ENCODE measurements around the gene DAGLA. TPM values are rescaled to one million over a fixed set of nuclear protein-coding genes. Genes with fewer than 3 reads are reported as not detected.
A peak's percentile ranks its signal among the peaks of the same experiment; 100 is the strongest.
"Not testable (repeated sequence)": the region's sequence is repeated elsewhere in the genome, so short reads cannot be mapped to it uniquely, and the experiment has no call there.

Gene DAGLA
- total RNA-seq, 1 donor, result 0.54 TPM

DNA sequence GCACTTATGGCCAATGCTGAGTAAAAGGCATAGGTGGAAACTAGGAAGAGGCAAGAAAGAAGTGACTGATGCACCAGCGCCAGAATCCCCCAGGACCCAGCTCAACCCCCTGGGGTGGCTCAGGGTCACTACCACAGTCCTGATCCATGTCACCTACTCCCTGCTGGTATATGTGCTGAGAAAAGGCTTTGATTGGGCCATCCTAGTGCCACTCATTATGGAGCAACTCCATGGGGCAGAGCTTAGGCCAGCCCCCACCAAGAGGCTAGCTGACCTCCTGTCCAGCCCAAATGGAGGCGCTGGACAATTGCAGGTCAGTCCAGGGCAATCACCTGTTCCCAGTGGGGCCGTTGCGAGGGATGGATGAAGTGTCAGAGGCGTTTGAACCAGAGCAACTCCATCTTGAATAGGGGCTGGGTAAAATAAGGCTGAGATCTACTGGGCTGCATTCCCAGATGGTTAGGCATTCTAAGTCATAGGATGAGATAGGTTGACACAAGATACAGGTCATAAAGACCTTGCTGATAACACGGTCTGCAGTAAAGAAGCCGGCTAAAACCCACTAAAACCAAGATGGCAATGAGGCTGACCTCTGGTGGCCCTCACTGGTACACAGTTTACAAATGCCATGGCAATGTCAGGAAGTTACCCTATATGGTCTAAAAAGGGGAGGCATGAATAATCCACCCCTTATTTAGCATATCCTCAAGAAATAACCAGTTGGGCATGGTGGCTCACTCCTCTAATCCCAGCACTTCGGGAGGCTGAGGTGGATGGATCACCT, 20.6 kb upstream of the DAGLA start:
- DNase-seq (ENCODE audit: low read depth in 2 of 3, low spot score in 2 of 3), result no peak

DNA sequence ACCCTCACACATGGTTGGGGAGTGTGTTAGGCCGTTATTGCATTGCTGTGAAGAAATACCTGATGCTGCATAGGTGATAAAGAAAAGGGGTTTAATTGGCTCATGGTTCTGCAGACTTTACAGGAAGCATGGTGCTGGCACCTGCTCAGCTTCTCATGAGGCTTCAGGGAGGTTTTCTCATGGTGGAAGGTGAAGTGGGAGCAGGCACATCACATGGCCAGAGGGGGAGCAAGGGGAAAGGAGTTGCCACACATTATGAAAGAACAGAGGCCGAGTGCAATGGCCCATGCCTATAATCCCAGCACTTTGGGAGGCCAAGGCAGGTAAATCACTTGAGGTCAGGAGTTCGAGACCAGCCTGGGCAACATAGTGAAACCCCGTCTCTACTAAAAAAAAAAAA, 19.2 kb upstream of the DAGLA start:
- not testable (repeated sequence) for DNase-seq (ENCODE audit: low read depth in 2 of 3, low spot score in 2 of 3)

DNA sequence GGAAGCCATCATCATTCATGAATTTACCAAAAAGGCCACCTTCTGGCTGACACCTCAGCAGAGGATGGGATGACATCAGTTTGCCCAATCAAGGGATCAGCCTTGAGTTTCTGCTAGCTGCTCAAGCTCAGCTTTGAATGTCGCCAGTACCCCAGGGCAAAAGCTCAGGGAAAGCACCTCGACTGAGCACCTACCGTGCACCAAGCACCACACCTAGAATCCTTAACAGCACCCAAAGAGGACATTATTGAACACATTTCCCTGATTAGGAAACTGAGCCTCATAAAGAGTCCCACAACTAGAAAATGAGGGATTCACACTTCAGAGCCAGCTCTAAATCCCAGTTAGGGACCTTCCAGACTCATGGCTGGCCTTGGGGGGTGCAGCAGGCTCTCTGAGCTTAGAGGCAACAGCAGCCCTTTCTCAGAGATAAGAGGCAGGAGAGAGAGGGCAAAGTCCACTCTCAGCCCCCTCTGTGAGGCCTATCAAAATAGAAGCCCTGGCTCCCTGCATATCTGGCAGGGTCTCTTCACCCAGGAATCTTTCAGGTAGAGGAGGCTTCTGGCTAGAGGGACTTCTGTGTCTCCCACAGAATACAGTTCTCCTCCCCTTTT, 13.4 kb upstream of the DAGLA start:
- DNase-seq (ENCODE audit: low read depth in 2 of 3, low spot score in 2 of 3), result no peak

DNA sequence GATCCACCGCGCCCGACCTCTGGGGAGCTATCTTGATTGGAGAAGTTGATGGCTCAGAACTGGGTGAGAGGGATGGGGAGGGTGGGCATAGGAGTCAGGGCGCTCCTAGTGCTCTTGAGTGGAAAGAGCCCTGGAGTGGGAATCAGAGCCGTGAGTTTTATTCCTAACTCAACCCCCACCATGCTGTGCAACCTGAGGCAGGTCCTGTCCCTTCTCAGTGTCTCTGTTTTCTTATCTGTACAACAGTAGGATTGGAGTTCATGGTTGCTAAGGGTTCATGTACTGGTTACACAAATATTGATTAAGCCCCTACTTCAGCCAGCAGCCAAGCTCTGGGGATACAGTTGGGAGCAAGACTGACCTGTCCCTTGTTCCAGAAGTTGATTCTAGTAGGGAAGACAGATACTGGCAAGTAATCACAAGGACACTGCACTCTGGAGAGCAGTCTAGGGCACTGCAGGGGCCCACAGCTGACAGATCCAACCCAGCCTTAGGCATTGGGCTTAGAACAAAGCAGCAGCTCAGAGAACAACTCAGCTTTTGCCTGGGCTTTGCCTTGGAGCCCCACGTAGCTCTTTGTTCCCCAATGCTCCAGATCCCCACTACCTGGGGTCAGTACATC, 12.4 kb upstream of the DAGLA start:
- no peak for DNase-seq (ENCODE audit: low read depth in 2 of 3, low spot score in 2 of 3)

DNA sequence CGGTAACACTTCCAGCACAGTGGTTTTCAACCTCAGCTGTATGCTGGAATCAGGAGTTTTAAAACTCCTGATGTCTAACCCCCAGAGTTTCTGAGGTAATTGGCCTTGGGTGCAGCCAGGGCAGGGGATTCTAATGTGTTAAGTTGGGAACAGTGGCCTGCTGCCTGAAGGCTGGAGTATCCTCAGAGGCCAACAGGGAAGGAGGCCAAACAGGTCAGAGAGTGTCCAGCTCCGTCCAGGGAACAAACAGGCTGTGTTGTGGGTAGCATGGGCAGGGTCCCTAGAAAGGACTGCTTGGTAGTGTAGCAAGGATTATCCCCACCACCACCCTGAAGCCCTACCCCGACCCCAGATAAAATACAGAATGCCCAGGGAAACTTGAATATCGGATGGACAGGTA, 10.8 kb upstream of the DAGLA start:
- DNase-seq (ENCODE audit: low read depth in 2 of 3, low spot score in 2 of 3), result no peak

DNA sequence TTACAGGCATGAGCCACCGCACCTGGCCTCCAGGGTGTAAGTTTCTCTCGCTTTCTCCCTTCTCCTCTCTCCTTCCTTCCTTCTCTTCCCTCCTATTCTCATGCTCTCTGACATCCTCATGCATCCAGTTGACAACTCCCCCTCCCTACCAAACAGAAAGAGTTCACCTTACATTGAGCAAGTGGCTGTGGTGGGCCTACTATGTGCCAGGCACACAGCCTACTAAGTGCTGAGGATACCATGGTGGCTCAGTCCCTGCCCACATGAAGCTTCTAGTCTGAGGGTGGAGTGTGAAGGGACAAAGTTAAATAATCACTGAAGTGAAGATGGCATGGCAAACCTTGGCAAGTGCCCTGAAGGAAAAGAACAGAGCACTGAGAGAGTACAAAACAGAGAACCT, 9.6 kb upstream of the DAGLA start:
- no peak for DNase-seq (ENCODE audit: low read depth in 2 of 3, low spot score in 2 of 3)

DNA sequence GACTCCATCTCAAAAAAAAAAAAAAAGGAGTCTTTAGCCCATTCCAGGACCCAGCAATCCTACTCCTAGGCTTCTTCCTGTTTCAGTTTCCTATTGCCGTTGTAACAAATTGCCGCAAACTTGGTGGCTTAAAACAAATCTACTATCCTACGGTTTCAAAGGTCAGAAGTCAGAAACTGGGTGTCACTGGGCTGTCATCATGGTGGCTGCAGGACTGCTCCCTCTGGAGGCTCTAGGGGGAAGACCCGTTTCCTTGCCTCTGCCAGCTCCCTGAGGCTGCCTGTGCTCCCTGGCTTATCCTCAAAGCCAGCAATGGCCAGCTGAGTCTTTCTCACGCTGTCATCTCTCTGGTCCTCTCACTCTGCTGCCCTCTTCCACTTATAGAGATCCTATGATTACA, 8.7 kb upstream of the DAGLA start:
- peak in 1 of 3 donors; percentile 24 for DNase-seq (ENCODE audit: low read depth in 2 of 3, low spot score in 2 of 3)

DNA sequence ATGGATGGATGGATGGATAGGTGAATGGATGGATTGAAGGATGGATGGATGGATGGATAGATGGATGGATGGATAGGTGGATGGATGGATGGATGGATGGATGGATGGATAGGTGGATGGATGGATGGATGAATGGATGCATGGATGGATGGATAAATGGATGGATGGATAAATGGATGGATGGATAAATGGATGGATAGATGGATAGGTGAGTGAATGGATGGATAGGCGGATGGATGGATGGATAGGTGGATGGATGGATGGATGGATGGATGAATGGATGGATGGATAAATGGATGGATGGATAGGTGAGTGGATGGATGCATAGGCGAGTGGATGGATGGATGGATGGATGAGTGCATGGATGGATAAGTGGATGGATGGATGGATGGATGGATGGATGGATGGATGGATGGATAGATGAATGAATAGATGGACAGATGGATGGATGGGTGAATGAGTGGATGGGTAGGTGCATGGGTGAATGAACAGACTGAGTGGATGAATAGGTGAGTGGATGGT, 6.2 kb upstream of the DAGLA start:
- DNase-seq (ENCODE audit: low read depth in 2 of 3, low spot score in 2 of 3), result not testable (repeated sequence)

DNA sequence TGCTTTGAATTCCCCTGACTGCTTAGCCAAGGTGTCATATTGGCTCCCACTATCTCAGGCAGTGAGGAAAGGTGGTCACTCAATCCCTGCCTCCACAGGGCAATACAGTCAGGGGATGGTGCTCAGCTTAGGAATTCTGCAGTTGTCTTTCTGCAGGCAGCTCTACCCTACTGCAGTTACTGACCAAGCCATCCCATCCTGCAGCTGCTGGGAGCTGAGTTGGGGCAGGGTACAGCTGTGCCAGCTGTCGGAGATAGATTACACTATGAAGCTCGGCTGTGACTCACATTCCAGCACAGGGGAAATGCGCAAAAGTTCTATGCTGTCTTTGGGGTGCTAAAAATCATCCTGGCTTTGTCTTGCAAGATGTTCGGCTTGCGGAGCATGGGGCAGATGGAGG, 4.4 kb upstream of the DAGLA start:
- no peak for DNase-seq (ENCODE audit: low read depth in 2 of 3, low spot score in 2 of 3)

DNA sequence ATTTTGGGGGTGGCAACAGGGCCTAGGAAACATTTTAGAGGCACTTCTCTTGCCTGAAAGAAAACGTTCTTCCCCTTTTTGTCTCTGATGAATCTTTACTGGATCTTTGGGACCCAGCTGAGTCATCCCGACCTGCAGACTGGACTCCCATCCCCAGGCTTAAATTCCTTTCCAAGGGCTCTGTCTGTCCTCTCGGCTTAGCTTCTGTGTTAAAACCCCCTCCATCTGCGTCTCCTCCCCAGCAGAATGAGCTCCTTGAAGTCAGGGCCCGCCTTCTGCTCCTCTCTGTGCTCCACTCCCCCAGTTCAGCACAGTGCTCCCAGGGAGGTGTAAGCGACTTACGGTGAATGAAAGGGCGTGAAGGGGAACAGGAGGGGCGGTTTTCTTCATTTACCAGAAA, 895 bp upstream of the DAGLA start:
- no peak for DNase-seq (ENCODE audit: low read depth in 2 of 3, low spot score in 2 of 3)

DNA sequence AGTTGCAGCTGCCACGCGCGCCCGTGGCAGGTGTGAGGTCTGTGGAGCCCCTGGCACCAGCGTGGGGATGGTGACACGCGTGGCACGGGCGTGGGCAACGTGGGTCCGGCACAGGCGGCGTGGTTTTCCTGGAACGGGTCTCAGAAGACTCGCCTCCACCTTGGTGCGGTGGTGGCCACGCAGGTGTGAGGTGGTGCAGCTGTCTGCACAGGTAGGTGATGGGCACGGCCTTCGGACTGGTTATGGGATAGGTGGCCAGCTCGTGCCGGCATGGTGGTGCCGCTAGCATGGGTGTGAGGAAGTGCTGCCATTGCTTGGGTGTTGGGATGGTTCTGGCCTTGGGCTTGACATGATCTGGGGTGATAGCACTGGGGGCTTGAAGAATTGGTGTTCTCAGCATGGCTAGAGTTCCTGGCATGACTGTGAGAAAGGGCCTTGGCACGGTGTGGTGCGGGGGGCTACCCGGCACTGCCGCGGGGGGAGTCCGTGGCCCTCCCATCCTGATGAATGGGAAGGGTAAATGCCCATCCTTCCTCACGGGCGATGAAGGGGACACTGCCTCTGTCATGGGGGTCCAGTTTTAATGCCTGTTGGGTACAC, 531 bp downstream of the DAGLA start:
- no peak for DNase-seq (ENCODE audit: low read depth in 2 of 3, low spot score in 2 of 3)

DNA sequence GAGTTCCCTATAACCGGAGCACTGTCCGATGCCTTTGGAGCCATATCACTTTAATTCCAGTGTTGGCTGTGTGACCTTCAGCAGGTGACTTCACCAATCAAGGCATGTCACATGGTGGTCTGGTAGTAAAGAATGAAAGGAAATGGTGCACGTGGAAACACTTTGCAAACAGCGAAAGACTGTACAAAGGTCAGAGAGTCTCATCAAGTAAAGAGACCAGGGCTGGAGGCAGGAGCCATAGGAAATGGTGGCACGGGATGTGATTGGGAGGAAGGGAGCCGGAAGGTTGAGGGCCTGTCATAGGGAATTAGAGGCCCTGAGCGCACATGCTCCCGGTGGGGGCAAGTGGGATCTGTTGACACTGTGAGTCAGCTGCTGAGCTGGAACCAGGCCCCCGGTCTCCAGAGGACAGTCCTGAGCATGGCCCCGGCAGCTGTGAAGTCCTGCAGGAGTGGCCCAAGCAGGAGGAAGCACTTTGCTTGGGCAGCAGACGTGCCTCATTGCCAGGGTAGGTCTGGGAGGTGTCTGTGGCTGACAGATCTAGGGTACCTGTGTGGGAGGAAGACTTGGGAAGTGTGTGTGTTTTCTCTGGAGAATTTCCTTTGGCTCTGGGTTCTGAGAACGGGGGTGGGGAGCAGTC, 2.0 kb downstream of the DAGLA start:
- no peak for DNase-seq (ENCODE audit: low read depth in 2 of 3, low spot score in 2 of 3)

DNA sequence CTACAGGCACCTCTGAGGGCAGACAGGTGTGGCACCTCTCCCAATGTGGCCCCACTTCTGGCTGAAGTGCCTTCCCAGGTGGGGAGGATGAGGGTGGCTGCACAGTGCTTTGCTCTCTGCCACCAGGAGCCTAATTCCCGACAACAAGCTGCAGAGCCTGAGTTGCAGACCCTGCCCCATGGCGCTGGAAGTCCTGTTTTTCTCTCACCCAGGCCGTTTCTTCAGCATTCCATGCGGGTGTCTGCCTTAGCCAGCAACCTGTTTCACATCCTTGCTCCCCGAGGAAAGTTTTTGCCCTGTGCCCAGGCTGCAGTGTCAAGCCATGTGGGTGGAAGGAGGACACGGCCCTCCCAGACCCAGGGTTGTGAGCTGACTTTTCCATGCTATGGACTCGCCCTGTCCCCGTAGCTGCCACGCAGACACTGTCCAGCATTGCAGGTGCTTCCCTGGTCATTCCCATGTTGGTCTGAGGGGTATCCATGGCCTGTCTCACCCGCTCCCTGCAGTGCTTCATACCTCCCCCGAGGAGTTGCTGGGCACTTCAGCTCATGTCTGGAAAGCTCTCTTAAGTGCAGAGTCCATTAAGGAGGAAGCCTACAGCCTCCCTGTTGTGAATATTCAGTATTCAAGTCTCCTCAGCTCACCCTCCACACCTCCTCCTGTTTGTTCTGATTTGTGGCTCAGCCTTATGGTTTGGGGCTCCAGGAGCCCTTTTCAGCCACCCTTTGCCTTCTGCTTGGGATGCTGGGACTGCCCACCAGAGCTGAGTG, 2.9 kb downstream of the DAGLA start:
- no peak for DNase-seq (ENCODE audit: low read depth in 2 of 3, low spot score in 2 of 3)

DNA sequence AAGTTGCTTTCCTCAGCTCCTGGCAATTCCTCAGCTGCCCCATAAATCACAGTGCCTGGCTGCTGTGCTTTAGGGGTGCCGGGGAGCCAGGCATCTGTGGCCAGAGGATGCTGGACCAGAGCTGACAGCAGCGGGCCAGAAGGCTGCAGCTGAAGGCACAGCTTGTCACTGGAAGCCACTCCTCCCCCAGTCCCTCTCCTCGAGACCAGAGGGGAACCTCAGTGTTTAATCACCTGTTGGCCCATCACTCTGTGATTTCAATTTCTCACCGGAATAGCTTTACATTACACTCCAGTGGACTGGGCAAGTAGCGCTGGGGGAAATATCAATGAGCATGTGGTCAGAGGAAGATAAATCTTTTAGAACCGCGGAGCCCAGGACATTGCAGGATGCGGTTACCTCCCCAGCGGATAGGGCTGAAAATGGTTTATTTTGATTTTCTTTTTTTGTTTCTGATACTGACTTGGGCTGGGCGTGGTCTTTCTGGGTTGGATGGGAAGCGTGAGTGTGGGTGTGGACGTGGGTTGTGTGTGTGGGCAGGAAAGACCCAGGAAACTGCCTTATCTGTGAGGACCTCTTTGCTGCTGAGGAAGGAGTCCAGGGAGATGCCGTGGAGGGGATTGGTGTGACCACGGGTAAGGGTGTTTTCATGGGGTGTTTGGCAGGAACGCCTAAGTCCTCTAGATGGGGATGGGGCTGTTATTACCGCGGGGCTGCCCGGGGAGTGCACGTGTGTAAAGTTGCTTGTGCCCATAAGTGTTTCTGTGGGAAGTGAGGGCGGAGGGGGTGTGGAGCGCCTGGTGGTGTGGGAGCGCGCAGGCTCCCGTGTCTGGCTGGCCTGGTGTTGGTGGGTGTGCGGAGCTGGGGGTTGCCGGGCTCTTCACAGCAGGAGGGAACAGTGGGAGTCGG, 4.0 kb downstream of the DAGLA start:
- peak in 2 of 3 donors; percentile 27 to 51 for DNase-seq (ENCODE audit: low read depth in 2 of 3, low spot score in 2 of 3)

DNA sequence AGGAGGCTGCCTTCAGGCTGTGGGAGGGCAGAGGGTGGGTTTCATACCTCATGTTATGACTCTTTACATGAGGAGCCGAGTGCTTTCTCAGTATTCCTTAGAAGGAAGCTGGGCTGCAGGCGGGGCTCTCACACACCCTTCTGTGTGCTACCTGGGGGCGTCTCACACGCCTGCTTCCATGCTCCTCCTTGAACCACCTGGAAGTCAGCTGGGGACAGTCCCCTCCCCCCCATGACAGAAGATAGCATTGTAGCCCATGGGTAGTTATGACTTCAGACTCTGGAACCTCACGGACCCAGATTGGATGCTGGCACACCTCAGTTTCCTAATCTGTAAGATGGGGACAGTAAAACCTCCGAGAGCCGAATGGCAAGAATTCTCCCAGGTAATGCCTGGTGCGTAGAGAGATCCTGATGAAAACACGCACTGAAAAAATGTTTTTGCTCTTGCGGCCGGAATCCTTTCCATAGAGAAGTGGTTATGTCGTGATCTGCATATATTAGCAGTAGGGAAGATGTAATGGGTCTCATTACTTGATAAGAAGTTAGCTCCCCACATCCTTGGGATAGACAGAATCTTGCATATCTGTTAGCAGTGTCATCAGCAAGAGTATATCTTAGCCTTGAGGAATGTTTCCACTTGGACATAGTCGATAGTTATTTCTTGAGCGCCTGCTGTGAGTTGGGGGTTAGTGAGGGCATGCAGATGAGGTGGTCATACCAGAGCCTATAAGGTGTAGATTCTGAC, 4.9 kb downstream of the DAGLA start:
- DNase-seq (ENCODE audit: low read depth in 2 of 3, low spot score in 2 of 3), result no peak

DNA sequence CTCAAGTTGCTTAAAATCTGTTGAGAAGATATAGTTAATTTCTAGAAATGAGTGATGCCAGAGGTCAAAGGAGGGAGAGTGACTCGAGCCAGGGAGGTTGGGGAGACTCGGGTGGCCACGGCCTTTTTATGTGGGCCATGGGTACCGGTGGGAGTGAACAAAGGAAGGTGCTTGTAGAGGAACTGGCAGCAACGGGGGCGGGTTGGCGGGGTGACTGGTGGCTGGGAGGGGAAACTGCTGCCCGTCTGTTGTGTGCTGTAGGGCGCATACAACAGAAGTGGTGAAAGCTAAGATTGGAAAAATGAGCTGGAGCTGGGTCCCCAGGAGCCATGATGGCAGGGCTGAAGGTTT, 5.4 kb downstream of the DAGLA start:
- no peak for DNase-seq (ENCODE audit: low read depth in 2 of 3, low spot score in 2 of 3)

DNA sequence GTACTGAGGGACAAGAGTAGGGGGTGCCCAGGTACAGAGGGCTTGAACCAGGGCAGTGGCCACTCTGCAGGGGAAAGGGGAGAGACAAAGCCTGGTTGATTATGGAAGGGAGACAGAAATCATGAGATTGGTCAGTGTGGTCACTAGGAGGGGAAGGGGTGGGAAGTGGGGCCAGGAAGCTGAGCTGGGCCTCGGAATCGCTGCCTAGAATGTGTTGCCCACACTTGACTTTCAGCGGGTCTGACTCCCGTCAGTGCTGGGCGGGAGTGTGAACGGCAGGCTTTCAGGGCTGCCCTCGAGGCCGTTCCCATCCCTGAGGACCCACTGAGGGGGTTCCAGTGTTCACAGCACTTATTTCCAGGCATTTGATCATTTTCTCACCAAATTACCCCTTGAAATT, 5.9 kb downstream of the DAGLA start:
- no peak for DNase-seq (ENCODE audit: low read depth in 2 of 3, low spot score in 2 of 3)

DNA sequence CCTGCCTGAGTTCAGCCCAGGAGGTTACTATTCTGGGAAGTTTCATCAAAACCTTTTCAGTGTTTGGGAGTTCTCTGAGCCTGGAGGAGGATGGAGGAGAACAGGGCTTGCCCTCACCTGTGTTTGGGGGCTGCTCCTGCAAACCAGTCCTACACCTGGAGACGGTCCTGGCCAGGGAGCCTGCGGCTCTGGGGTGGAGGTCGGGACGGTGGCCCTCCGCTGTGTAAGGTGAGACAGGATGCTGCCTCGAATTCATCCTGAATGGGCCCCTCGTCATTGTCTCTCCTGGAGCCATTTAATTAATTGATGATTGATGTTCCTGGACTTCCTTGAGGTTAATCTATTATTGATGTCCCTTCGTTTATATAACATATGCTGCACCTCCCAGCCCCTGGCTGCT, 6.3 kb downstream of the DAGLA start:
- DNase-seq (ENCODE audit: low read depth in 2 of 3, low spot score in 2 of 3), result no peak

DNA sequence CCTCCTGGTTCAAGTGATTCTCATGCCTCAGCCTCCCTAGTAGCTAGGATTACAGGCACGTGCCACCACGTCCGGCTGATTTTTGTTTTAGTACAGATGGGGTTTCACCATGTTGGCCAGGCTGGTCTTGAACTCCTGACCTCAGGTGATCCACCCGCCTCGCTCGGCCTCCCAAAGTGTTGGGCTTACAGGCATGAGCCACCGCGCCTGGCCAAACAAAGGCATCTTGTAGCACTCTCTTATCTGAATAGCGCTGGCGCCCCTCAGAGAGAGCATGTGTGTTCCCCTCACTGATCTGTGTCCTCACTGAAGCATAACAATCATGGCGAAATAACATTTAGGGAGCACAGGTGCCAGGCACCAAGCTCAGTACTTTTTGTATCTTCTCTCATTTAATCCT, 7.2 kb downstream of the DAGLA start:
- no peak for DNase-seq (ENCODE audit: low read depth in 2 of 3, low spot score in 2 of 3)
